ENCODE data around the gene TNK2. TPM values are rescaled to one million over a fixed set of nuclear protein-coding genes. Genes with fewer than 3 reads are reported as not detected.
A peak's percentile ranks its signal among the peaks of the same experiment; 100 is the strongest.

Gene TNK2
- polyA plus RNA-seq, 2 of the 4 experiments (the other 2 are of a cell fraction), result 2.2 to 12.5 TPM

GRCh38 chr3:195916291-195916690 lies 7.9 kb upstream of the TNK2 start (continued):
- no peak for TF ChIP-seq HOXA7 (CRISPR knock-in tag; IDR thresholded peaks at IDR 0.05)
- no peak for TF ChIP-seq BHLHE40 (IDR thresholded peaks at IDR 0.05; ENCODE audit: low read depth, low read length)
- TF ChIP-seq ZSCAN20 (CRISPR knock-in tag; IDR thresholded peaks at IDR 0.05), result no peak
- no peak for TF ChIP-seq TP53 (CRISPR knock-in tag; IDR thresholded peaks at IDR 0.05)
- no peak for TF ChIP-seq REST (IDR thresholded peaks at IDR 0.05)
- TF ChIP-seq EHF (CRISPR knock-in tag; IDR thresholded peaks at IDR 0.05), result no peak
- TF ChIP-seq USF2 (IDR thresholded peaks at IDR 0.05), result no peak

GRCh38 chr3:195914648-195915473 lies 6.5 kb upstream of the TNK2 start:
- H3K4me1 ChIP-seq, result peaks cover 26% of the 10 kb centered on the region
- FAIRE-seq, result no peak
- H3K9me3 ChIP-seq, result no peaks in the 10 kb centered on the region
- ATAC-seq, result peak; percentile 92 to 94
- peak; percentile 93 for DNase-seq (ENCODE audit: low read depth in 1 of 2, low spot score in 1 of 2)
- peak overlapping the region; percentile 67 for H3K4me2 ChIP-seq
- ChIA-PET POLR2A (interaction anchor here (1.2 kb wide), 1 partner anchor 18 kb away, joined by 3 read pairs; no protein-coding TSS in a partner anchor), CTCF (interaction anchor here (0.8 to 11.5 kb wide), 21 partner anchors 7 to 207 kb away, joined by 3 to 207 read pairs (median 6); no protein-coding TSS in a partner anchor)
- H3K27ac ChIP-seq, result peak overlapping the region; percentile 61 to 84
- 16% methylated on average over 11 of the region's 14 CpGs for WGBS (ENCODE audit: missing lambda C conversion rate)
- no peak overlapping the region for H3K4me3 ChIP-seq
- TF ChIP-seq PHF8 (IDR thresholded peaks at IDR 0.05; ENCODE audit: borderline replicate concordance, low read depth) (no peak), ZC3H11A (IDR thresholded peaks at IDR 0.05) (no peak), ATOH8 (CRISPR knock-in tag; IDR thresholded peaks at IDR 0.05; ENCODE audit: low read depth) (no peak), SREBF2 (IDR thresholded peaks at IDR 0.05) (no peak), FOSL2 (IDR thresholded peaks at IDR 0.05) (0 out of 2 replicates have a peak, but pooled peaks have one; percentile 33), FOSL2 (CRISPR knock-in tag; IDR thresholded peaks at IDR 0.05) (peak; percentile 65), NPAS2 (CRISPR knock-in tag; IDR thresholded peaks at IDR 0.05; ENCODE audit: borderline replicate concordance) (no peak), MAFK (IDR thresholded peaks at IDR 0.05; ENCODE audit: partially characterized antibody) (no peak), HEYL (CRISPR knock-in tag; IDR thresholded peaks at IDR 0.05) (no peak), USF2 (IDR thresholded peaks at IDR 0.05) (no peak), ELK1 (IDR thresholded peaks at IDR 0.05; ENCODE audit: low read depth, low read length) (no peak), JUNB (IDR thresholded peaks at IDR 0.05) (no peak), EHMT2 (IDR thresholded peaks at IDR 0.05; ENCODE audit: low read depth) (no peak), RARB (CRISPR knock-in tag; IDR thresholded peaks at IDR 0.05) (no peak), HES2 (IDR thresholded peaks at IDR 0.05) (no peak), HDAC2 (IDR thresholded peaks at IDR 0.05) (no peak), RFX5 (IDR thresholded peaks at IDR 0.05) (no peak), CBX2 (IDR thresholded peaks at IDR 0.05; ENCODE audit: borderline replicate concordance, low read depth) (no peak), MAX (IDR thresholded peaks at IDR 0.05) (peak; percentile 71), REST (IDR thresholded peaks at IDR 0.05) (no peak), HOXB5 (CRISPR knock-in tag; IDR thresholded peaks at IDR 0.05) (no peak)
